Spleen (tissue), 11 donors: ENCODE data around the gene CHN1. TPM values are rescaled to one million over a fixed set of nuclear protein-coding genes. Genes with fewer than 3 reads are reported as not detected.

Experiments used
- DNase-seq: peaks from one replicate; pipeline ENCODE4 v3.0.0-alpha.2; 2020
- H3K27ac ChIP-seq, 8 donors: fragments of 200-600 bp; sonication (generic) in 7 of 8; 1 replicate in 4 of 8; 2 replicates in 4 of 8; pipeline versions ENCODE4 v1.5.0 to v1.8.0; 2016 to 2021; ENCODE audit warnings: inconsistent platforms in 4 of 8, mild to moderate bottlenecking in 4 of 8, moderate library complexity in 1 of 8
- H3K27me3 ChIP-seq, 7 donors: fragments of 200-600 bp; sonication (generic) in 6 of 7; replicated peaks in 1 of 7; 1 replicate in 4 of 7; 2 replicates in 3 of 7; pipeline versions ENCODE4 v1.5.0 to v1.8.0; 2016 to 2021; ENCODE audit warnings: inconsistent platforms in 3 of 7, mild to moderate bottlenecking in 1 of 7
- H3K36me3 ChIP-seq, 6 donors: fragments of 200-600 bp; sonication (generic) in 5 of 6; 1 replicate in 4 of 6; 2 replicates in 2 of 6; pipeline versions ENCODE4 v1.5.0 to v1.8.0; 2016 to 2021; ENCODE audit warnings: inconsistent platforms in 2 of 6
- H3K4me1 ChIP-seq, 6 donors: fragments of 200-600 bp; sonication (generic) in 5 of 6; 1 replicate in 3 of 6; 2 replicates in 3 of 6; pipeline versions ENCODE4 v1.5.0 to v1.8.0; 2016 to 2021; ENCODE audit warnings: inconsistent platforms in 3 of 6
- H3K4me3 ChIP-seq, 8 donors: fragments of 200-600 bp; sonication (generic) in 7 of 8; 1 replicate in 4 of 8; 2 replicates in 4 of 8; pipeline versions ENCODE4 v1.5.0 to v1.8.0; 2016 to 2021; ENCODE audit warnings: inconsistent platforms in 4 of 8, mild to moderate bottlenecking in 4 of 8, moderate library complexity in 2 of 8
- H3K9me3 ChIP-seq, 8 donors: fragments of 200-600 bp; sonication (generic) in 7 of 8; 1 replicate in 4 of 8; 2 replicates in 4 of 8; pipeline versions ENCODE4 v1.5.0 to v1.8.0; 2016 to 2021; ENCODE audit warnings: inconsistent platforms in 4 of 8
- POLR2A ChIP-seq, 3 donors: fragments of 450-650 bp; IDR thresholded peaks; one replicate each; pipeline ENCODE4 v1.5.1; 2017; ENCODE audit warnings: antibody characterized with exemption in 3 of 3, mild to moderate bottlenecking in 1 of 3
- POLR2AphosphoS5 ChIP-seq, 3 donors: sonication (generic); formaldehyde crosslinking; IDR thresholded peaks; one replicate each; pipeline ENCODE4 v1.5.1; 2017; ENCODE audit warnings: antibody characterized with exemption in 3 of 3
- WGBS, 5 donors: extraction: QIAGEN DNeasy Blood & Tissue Kit in 3 of 5; methylation state at CpG; one replicate each; pipeline versions ENCODE4 v1.1.5 to v1.1.7; 2013 to 2018; 5-methylcytosine and 5-hydroxymethylcytosine counted together
- intact Hi-C: fragments of 100-400 bp; cut with DNase I; formaldehyde crosslinking; loops from one replicate; pipeline ENCODE4 v1.15.0; 2023; ENCODE audit warnings: low total_unique reads
- polyA plus RNA-seq, 3 donors: library from polyadenylated mRNA; stranded (reverse); fragments of 200-250 nt; gene quantifications; one replicate each; pipeline ENCODE4 v1.2.1, GENCODE V29; 2013
- total RNA-seq, 7 donors: library from RNA; depleted of rRNA in 3 of 7; stranded (reverse); fragments of >200 nt in 3 of 7; fragmentation: NEBNext Ultra II Directional in 4 of 7; extraction: Animal tissue kit (Norgen Biotek cat#: 25700) in 4 of 7; gene quantifications; one replicate each; pipeline versions ENCODE4 v1.1.0 to v1.2.1, GENCODE V29; 2016 to 2021
- TF ChIP-seq, protein P1 (sequence below), 11 experiments: fragments of 200-600 bp in 7 of 11; fragments of 450-650 bp in 4 of 11; sonication (generic) in 4 of 11; IDR thresholded peaks in 8 of 11; conservative IDR thresholded peaks in 3 of 11; 1 replicate in 7 of 11; 2 replicates in 4 of 11; pipeline versions ENCODE4 v1.4.0 to v1.8.0; 2016 to 2021; ENCODE audit warnings: antibody characterized with exemption in 11 of 11, inconsistent platforms in 4 of 11, mild to moderate bottlenecking in 1 of 11
- donor health status: healthy with polysubstance abuse.
- donor health status: DM: no; HTN: no; CAD: no; lungs with moderate emphysema.
- donor health status: DM: no; HTN: no; CAD: no.
- donor health status: Bipolar disorder and iron deficiency.
- donor health status: healthy.
- donor health status: DM: no; HTN: no; CAD: no.
- donor health status: DM: yes; HTN: yes; CAD: no.

CHN1 gene
- total and polyA plus RNA-seq, 10 donors = 5.4 to 14.6 (median 9.7) TPM

DNA sequence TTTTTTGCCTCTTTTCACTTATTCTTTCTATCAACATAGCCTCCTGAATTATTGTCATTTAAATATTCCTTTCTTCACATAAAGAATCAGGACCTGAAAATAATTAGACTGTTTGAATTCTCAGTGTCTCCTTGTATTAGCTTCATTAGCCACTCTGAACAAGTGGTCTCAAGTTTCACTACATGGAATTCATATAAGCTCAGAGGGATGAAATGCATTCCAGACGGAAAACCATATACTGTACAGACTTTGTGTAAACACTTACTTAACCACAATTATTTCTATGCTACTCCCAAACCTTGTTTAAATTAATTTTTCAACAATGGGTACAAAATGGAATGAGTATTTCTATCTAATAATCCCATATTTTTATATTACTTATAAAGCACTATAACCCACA lies 53.4 kb downstream of the CHN1 start:
- no peak for DNase-seq
- WGBS, 5 donors = 90 to 94% (median 93%) methylated on average over 1 of the region's 1 CpG
- Histone ChIP-seq H3K9me3 (no peaks in the 10 kb centered on the region), H3K36me3 (no peaks in the 10 kb centered on the region), H3K4me1 (no peaks in the 10 kb centered on the region), H3K4me3 (no peak overlapping the region), H3K27me3 (no peaks in the 10 kb centered on the region), H3K27ac (no peak overlapping the region)
- intact Hi-C loops = no loop called here
- TF ChIP-seq POLR2A (IDR thresholded peaks at IDR 0.05) (no peak), POLR2AphosphoS5 (IDR thresholded peaks at IDR 0.05) (no peak)
- TF ChIP-seq, protein P1, sequence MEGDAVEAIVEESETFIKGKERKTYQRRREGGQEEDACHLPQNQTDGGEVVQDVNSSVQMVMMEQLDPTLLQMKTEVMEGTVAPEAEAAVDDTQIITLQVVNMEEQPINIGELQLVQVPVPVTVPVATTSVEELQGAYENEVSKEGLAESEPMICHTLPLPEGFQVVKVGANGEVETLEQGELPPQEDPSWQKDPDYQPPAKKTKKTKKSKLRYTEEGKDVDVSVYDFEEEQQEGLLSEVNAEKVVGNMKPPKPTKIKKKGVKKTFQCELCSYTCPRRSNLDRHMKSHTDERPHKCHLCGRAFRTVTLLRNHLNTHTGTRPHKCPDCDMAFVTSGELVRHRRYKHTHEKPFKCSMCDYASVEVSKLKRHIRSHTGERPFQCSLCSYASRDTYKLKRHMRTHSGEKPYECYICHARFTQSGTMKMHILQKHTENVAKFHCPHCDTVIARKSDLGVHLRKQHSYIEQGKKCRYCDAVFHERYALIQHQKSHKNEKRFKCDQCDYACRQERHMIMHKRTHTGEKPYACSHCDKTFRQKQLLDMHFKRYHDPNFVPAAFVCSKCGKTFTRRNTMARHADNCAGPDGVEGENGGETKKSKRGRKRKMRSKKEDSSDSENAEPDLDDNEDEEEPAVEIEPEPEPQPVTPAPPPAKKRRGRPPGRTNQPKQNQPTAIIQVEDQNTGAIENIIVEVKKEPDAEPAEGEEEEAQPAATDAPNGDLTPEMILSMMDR (IDR thresholded peaks at IDR 0.05 in 8 of 11, conservative IDR thresholded peaks at IDR 0.05 in 3 of 11) = no peak

DNA sequence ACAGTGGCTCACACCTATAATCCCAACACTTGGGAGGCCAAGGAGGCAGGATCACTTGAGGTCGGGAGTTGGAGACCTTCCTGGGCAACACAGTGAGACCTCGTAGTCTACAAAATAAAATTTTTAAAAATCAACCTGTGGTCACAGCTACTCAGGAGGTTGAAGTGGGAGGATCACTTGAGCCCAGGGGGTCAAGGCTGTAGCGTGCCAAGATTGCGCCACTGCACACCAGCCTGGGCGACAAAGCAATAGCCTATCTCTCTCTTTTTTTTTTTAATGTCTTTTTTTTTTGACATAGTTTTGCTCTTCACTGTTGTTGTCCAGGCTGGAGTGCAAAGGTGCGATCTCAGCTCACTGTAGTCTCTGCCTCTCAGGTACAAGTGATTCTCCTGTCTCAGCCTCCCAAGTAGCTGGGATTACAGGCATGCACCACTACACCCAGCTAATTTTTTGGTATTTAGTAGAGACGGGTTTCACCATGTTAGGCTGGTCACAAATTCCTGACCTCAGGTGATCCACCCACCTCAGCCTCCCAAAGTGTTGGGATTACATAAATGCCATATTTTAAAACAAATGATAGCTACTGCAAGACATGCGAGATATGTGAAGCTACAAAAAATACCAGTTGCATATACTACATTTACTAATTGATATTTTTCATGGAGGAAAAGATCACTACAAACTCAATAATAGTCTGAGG lies 55.0 kb downstream of the CHN1 start:
- 92 to 99% (median 94%) methylated on average over 8 of the region's 8 CpGs for WGBS, 5 donors
- intact Hi-C loops = no loop called here
- H3K27ac ChIP-seq = no peak overlapping the region
- H3K4me3 ChIP-seq = no peak overlapping the region
- H3K27me3 ChIP-seq = no peaks in the 10 kb centered on the region
- no peaks in the 10 kb centered on the region for H3K9me3 ChIP-seq
- H3K4me1 ChIP-seq = no peaks in the 10 kb centered on the region
- TF ChIP-seq POLR2AphosphoS5 (IDR thresholded peaks at IDR 0.05) (no peak), POLR2A (IDR thresholded peaks at IDR 0.05) (no peak)
- TF ChIP-seq, protein P1 (IDR thresholded peaks at IDR 0.05 in 8 of 11, conservative IDR thresholded peaks at IDR 0.05 in 3 of 11) = no peak
- no peaks in the 10 kb centered on the region for H3K36me3 ChIP-seq
- DNase-seq = no peak

DNA sequence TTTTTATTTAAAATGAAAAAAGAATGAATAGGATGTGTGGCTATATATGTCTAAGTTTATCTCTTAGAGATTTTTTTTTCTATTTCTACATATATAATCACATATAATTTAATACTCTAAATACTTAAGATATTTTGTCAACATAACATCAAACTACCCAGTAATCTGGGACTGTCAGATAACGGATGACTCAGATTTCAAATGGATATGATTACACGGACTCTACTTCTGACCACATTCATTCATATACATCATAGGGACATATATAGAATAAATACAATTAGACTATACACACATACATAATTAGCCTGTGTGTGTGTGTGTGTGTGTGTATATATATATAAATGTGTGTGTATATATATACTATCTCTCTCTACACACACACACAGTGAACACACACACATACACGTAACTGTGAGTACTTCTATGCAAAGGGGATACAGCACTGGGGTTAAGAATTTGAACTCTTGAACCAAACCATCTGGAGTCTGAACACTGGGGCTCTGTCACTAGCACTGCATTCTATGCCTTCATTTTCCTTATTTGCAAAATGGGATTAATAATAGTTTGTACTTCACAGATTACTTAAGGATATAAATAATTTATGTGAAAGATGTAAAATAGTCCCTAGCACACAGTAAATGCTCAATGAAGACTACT lies 59.5 kb downstream of the CHN1 start:
- H3K27ac ChIP-seq = no peak overlapping the region
- no peaks in the 10 kb centered on the region for H3K9me3 ChIP-seq
- H3K36me3 ChIP-seq = no peaks in the 10 kb centered on the region
- H3K4me3 ChIP-seq = no peak overlapping the region
- H3K4me1 ChIP-seq = no peaks in the 10 kb centered on the region
- TF ChIP-seq POLR2AphosphoS5 (IDR thresholded peaks at IDR 0.05) (no peak), POLR2A (IDR thresholded peaks at IDR 0.05) (no peak)
- TF ChIP-seq, protein P1 (IDR thresholded peaks at IDR 0.05 in 8 of 11, conservative IDR thresholded peaks at IDR 0.05 in 3 of 11) = no peak
- intact Hi-C loops = no loop called here
- no peak for DNase-seq
- H3K27me3 ChIP-seq = no peaks in the 10 kb centered on the region
- WGBS, 5 donors = 87 to 95% (median 89%) methylated on average over 3 of the region's 3 CpGs

DNA sequence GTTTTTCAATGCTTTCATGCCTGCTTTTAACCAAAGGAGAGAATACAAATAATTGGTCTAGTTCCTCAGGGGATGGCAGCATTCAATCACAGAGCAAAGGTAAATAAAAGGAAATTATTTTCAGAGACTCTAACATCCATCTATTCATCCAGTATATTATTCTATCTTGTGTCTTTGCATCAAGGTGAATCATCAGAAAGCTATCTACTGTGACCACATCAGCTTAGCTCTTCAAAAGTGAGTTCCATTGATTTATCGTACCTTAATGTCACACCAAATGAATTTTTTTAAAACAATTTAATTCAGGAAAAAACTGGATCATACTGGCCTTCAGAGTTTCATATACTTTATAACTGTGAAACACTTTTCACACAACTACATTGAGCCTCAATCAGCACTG lies 66.1 kb downstream of the CHN1 start:
- TF ChIP-seq POLR2A (IDR thresholded peaks at IDR 0.05) (no peak), POLR2AphosphoS5 (IDR thresholded peaks at IDR 0.05) (no peak)
- TF ChIP-seq, protein P1 (IDR thresholded peaks at IDR 0.05 in 8 of 11, conservative IDR thresholded peaks at IDR 0.05 in 3 of 11) = no peak
- H3K9me3 ChIP-seq = peaks cover 0 to 5% (median 1%) of the 10 kb centered on the region in 8 donors
- H3K36me3 ChIP-seq = no peaks in the 10 kb centered on the region
- intact Hi-C loops = no loop called here
- H3K27me3 ChIP-seq = no peaks in the 10 kb centered on the region
- no peak for DNase-seq
- H3K27ac ChIP-seq = no peak overlapping the region
- H3K4me3 ChIP-seq = no peak overlapping the region
- H3K4me1 ChIP-seq = no peaks in the 10 kb centered on the region
- WGBS, 5 donors = 84 to 97% (median 92%) methylated on average over 1 of the region's 1 CpG
